Suprapubic skin (tissue), 4 donors: Measurements from ENCODE around the gene FNDC3A.
"Not testable (repeated sequence)": the region's sequence is repeated elsewhere in the genome, so short reads cannot be mapped to it uniquely, and the experiment has no call there.

Experiments
- POLR2A ChIP-seq, 2 donors: fragments of 450-650 bp; IDR thresholded peaks; one replicate each; pipeline ENCODE4 v1.6.1; 2017; ENCODE audit warnings: antibody characterized with exemption in 2 of 2, mild to moderate bottlenecking in 2 of 2, moderate library complexity in 2 of 2
- POLR2AphosphoS5 ChIP-seq, 3 donors: sonication (generic); formaldehyde crosslinking; IDR thresholded peaks; one replicate each; pipeline ENCODE4 v1.6.1; 2017; ENCODE audit warnings: antibody characterized with exemption in 3 of 3
- TF ChIP-seq, protein P1 (sequence below), 2 donors: fragments of 200-600 bp in 1 of 2; fragments of 450-650 bp in 1 of 2; sonication (generic) in 1 of 2; IDR thresholded peaks; one replicate each; pipeline ENCODE4 v1.5.1; 2016 to 2019; ENCODE audit warnings: antibody characterized with exemption in 2 of 2, mild to moderate bottlenecking in 1 of 2, moderate library complexity in 1 of 2

DNA sequence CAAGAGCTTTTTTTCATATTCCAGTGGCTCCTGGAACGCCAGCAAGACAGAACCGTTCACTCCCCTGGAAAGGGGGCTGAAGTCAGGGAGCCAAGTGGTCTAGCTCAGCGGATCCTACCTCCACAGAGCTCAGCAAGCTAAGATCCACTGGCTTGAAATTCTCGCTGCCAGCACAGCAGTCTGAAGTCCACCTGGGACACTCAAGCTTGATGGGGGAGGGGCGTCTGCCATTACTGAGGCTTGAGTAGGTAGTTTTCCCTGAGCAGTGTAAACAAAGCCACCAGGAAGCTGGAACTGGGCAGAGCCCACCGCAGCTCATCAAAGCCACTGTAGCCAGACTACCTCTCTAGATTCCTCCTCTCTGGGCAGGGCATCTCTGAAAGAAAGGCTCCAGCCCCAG, 142.7 kb downstream of the FNDC3A start:
- TF ChIP-seq, protein P1, sequence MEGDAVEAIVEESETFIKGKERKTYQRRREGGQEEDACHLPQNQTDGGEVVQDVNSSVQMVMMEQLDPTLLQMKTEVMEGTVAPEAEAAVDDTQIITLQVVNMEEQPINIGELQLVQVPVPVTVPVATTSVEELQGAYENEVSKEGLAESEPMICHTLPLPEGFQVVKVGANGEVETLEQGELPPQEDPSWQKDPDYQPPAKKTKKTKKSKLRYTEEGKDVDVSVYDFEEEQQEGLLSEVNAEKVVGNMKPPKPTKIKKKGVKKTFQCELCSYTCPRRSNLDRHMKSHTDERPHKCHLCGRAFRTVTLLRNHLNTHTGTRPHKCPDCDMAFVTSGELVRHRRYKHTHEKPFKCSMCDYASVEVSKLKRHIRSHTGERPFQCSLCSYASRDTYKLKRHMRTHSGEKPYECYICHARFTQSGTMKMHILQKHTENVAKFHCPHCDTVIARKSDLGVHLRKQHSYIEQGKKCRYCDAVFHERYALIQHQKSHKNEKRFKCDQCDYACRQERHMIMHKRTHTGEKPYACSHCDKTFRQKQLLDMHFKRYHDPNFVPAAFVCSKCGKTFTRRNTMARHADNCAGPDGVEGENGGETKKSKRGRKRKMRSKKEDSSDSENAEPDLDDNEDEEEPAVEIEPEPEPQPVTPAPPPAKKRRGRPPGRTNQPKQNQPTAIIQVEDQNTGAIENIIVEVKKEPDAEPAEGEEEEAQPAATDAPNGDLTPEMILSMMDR (IDR thresholded peaks at IDR 0.05) = not testable (repeated sequence)
- TF ChIP-seq POLR2AphosphoS5, POLR2A (IDR thresholded peaks at IDR 0.05): not testable (repeated sequence)
